HG02885 (cell line): ENCODE measurements around the gene IKZF1.

Experiments used
- ATAC-seq: cut with Tn5 transposase; IDR thresholded peaks from one replicate; pipeline ENCODE4 v1.9.1; 2021; ENCODE audit warnings: mild to moderate bottlenecking; ENCODE audit not compliant: unreplicated experiment, poor library complexity

The IKZF1 gene

DNA sequence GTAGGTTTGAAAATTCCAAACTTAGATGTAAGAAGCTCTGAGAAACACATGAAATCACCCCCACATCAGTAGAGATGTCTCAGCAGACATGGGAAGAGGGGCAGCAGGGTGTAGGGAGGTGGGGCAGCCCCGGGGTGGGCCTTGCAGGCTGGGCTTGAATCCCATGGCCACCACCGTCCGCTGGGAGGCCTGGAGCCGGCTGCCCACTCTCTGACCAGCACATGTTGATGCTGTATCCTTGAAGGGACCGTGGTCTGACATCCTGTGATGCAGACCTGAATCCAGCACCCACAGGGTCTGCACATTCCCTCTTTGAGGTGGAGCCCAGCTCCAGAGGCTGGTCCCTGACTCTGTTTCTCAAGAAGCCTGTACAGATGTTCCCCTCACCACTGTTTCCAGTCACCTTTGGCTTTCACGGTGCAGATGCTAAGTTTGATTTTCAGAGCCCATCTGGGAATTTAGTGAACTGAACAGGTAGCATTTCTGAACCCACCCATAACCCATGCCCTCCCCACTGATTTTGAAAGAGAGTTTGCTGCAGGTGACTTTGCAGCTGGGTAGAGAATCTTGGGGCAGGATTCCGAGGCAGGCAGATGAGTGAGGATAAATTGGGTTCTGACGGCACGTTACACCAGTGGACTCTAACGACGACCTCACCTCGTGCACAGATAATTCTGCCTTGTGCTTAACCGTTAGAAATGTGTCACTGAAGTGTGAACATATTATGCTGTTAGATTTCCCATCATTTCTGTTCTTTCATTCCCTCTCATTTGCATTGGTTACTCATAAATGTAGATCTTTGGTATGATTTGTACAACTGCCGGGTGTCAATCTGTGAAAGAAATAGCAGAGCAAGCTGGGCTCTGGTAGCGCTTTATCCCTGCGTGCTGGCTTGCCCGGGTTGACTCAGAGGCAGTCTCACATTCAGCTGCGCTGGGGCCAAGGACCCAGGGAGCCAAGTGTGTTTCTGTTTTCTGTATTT lies 45.7 kb downstream of the IKZF1 start:
- peak; percentile 84 for ATAC-seq

DNA sequence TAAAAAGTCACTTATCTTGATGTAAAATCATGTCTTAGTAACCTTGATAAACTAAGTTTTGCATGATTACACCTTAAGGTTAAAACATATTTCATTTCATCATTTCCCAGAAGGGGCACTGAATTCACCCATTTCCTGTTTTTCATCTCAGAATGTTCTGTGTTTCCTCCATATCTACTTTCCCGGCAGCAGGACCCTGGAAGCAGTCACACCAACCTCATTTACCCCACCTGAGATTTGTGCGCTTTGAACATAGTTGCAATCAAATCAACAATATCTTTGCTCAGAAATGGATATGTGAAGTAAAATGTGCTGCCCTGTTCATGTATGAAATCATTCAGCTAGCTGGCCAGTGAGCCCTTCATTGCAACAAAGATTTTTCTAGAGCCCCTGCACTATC lies 46.8 kb downstream of the IKZF1 start:
- no peak for ATAC-seq

DNA sequence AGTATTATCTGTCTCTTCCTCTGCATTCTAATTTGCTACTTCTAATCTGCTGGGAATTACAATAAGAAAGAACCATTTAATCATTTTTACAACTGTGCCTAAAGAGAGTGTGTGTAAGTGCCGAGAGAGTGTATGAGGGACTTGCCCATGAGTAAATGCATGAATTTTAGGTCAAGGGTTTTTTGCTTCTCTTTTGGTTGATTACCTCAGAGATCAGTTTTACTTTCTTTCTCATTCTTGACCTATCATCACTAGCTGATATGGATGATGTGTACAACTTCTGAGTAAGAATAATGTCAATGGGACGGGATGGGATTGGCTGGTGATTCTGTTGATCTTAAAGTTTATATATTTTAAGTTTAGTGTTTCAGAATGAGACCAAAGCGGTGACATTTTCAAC lies 47.8 kb downstream of the IKZF1 start:
- ATAC-seq, result peak; percentile 81

DNA sequence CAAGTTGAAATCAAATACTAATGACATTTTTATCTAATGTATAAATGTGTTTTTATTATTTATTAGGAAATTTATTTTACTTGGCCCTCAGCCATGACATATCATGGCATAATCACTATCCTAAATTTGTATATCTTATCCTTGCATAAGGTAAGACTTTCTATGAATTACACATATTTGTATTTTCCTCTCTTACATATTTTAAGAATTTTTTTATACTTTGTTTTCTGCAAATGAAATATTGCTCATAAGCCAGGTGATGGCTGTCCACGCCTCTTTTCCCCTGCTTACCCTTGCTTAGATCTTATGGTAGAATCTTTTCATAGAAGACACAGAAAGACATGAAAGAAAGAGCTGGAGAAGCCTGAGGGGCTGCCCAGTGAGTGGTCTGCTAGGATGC lies 48.2 kb downstream of the IKZF1 start:
- ATAC-seq, result no peak

DNA sequence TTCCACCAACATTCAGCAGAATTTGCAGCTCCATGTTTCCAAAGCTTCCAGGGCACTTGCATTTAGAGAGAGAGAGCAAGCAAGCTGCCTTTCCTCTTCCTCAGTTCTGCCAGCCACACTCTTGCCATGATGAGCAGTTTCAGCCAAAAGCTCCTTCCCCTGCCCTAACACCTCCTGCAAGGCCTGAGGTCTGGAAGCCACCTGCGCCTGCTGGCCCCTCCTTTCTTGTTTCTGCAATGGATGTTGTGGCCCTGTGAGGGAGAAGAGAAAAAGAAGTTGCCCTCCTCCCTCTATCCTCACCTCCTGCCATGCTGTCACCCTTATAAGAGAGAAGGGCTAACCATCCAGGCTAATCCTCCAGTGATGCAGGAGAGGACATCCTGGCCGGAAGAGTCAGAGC lies 48.7 kb downstream of the IKZF1 start:
- no peak for ATAC-seq

DNA sequence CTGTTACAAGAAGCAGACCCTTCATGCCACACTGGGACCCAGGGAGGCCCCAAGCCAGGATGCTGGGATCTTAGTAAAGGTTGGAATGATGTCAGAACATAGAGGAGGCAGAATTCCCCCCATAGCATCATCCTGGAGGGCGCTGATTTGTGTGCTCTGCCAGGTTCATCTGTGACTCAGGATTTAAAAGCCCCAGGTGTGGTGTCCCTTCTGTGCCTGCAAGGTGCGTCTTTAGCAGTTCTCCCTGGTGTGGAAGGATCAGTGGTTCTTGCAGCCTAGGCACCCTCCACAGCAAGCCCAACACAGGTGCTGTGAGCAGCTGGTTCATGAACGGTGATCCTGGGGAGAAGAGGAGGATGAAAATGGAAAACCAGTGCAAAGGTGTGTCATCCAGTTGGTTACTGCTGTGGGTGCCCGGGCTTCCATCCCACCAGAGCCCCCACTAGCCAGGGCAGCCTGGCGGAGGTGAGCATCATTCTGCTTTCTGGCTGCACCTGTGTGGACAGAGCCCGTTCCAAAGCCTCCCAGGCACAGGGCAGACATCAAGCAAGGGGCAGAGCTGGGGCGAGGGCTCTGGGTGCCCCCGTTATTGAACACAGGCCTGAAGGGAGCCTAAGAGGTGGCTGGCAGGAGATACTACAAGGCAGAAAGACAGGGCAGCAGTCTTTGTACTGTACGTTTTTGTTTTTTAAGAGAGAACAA lies 49.5 kb downstream of the IKZF1 start:
- ATAC-seq, result no peak

DNA sequence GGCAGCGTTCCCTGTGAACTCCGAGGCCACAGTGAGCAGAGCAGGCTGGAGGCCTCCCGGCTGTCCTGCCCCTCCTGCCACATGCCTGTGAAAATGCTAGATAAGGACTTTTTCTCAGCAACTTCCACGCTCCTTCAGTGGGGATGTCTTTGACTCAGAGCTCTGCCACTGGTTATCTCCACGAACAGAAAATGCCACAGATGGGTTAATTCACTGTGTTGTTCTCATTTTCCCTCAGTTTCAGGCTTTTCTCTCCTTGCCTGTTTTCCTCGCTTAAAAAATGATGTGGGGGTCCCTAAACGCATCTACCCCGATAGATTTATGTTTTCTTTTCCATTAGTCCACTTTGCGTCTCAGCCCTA lies 51.3 kb downstream of the IKZF1 start:
- ATAC-seq, result no peak

DNA sequence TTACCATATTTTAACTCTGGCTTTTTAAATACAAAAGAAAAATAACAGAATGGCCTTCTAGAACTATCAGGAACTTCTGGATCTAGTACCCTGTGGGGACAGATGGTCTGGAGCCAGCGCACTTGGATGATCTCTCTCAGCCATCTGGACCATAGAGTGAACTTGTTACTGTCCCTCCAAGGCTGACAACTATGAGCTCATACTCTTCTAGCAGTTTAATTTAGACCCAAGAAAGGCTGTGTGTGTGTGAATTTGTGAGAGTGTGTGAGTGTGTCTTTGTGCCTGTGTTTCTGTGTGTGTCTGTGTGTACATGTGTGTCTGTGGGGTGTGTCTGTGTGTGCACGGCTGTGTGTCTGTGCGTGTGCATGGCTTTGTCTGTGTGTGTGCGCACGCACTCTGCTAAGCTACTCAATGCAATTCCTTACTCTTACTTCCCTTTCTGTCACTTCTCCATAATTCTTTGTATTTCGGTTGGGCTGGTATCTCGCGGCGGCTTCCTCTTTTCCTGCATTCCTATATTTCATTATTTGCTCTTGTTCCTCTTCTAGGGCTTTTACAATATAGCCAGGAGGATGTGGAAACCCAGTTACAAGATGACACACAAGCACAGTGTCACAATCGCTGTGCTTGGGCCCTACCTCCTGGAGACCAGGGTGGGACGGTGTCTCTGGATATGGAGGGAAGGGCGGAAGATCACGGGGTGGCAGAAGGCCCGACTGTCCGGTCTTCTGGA lies 51.9 kb downstream of the IKZF1 start:
- no peak for ATAC-seq

DNA sequence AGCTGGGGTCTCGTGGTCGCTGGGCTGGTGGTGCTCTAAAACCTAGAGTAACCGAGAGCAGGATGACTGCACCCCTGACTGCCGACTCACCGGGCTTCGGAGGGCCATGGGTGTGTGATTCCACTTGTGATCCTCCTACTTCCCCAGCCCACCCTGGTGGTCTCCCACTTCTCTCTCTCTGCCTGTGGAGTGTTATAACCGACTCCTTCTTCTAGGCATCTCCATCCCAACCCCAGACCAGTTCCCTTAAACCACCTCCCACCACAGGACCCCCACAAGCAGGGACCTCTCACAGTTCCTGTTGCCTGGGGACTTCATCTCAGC lies 52.4 kb downstream of the IKZF1 start:
- no peak for ATAC-seq

DNA sequence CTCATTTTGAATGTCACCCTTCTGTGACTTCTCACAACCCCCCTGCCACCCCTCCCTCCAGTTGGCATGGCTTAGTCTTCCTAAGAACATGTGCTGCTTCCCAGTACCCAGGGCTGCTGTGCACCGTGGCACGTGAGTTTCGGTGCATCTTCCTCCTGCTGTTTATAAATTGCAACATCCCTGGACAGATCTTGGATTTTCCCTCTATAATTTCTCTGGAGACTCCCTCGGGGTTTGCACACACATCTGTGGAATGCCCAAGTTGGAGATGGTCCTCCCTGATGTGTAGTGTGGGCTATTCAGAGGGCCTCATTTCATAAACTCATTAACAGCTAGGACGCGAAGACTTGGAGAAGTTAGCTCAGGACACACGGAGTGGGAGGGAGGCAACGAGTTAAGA lies 52.9 kb downstream of the IKZF1 start:
- ATAC-seq, result no peak

DNA sequence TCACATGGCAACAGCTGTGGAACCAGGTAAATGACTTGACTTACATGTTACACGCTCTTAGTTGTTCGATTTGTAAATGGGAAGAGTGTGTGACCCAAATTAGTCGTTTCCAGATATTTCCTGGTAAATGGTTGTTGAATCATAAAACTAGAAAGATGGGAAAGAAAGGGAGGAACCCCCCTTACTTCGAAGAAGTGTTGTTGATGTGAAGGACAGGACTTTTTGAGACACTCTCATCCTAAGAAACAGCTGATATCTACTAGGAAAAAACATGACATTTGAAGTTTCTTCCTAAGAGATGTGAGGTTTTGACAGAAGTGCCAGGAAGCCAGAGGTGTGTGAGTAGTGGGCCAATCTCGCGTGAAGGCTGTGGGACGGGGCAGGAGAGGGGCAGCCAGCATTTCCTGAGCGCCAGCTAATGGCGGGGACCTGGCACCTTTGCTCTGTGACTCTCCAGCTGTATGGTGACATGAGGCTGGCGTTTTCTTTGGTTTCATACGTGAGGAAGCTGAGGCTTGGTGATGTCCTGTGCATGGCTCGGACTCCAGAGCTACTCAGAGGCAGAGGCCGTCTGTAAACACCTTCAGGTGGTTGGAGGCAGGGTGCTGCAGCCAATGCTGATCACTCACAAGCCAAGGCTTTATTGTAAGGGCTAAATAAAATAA lies 53.7 kb downstream of the IKZF1 start:
- ATAC-seq, result no peak

DNA sequence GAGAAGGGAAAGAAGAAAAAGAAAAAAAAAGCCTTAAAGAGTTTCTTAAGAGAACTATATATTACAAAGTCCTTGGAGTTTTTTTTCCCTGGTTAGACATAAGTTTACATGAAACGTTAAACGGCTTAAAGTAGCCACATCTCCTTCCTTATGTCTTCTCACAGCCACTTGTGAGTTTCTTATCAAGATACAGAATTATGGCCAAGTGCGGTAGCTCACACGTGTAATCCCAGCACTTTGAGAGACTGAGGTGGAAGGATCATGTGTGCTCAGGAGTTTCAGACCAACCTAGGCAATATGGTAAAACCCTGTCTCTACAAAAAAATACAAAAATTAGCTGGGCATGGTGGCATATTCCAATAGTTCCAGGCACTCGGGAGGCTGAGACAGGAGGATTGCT lies 54.3 kb downstream of the IKZF1 start:
- no peak for ATAC-seq

DNA sequence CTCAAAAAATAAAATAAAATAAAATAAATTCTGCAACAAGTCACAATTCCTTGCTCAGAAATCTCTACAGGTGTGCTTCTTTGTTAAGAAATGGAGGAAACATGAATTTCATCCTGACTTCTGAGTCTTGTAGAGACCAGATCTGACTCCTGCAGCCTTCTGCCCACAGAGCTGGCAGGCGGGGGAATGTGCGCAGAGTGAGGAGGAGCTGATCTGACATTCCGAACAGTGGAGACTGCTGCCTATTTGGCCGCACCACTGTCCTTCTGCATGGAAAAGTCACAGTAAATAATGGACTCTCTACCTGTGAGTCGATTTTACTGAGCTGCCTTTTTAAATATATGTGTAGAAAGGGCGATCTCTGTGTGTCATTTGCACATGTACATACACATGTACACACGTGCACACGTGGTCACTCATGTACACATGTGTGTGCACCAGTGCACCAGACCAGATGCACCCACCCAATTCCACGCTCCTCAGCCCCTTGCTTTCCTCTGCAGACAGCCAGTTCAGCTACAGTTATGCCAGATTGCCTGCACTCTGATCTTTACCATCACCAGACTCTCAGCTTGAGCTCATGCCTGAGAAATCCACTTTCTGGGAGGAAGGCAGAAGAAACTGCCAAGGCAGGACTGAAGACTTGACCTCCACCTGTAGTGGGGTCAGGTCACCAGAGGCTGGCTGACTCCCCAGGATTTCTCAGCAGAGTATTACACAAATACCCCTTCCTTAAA lies 54.9 kb downstream of the IKZF1 start:
- no peak for ATAC-seq

DNA sequence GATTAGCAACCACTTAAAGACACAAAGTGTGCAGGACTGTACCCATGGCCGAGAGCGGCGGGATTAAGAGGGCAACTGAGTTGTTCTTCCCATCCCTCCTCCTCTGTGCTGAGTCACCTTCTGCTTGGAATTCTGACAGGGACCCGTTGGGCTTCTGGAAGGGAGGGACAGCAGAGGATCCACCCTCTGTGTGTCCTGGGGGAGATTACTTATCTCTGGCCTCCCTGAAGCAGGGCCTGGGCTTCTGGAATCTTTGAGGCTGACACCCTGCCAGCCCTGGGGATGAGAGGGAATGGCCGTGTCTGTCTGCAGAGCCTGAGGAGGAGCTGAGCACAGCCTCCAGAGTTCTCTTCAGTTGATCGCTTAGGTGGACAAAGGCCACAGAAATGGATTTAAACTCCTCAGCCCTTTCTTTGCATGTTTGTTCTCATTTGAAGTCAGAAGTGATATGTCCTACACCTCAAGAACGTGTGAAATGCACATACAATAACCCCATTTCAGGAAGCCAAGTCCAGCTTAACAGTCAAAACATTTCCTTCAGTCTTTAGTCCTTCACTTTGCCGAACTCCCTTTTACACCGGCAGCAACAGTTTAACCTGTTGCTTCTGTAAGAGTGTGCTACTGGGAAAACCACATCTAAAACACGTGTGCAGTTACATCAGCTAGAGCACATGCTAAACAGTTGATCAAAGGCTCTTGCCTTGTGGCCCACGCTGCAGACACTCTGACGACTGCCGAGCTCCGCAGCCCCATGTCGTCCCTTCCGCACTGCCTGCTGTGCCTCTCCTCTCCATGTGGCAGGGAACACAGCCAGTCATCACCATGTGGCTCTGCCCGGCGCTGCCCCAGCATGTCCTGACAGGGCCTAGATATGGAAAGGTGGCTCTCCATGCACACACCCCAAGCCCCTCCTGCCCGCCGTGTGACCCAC lies 55.7 kb downstream of the IKZF1 start:
- no peak for ATAC-seq

DNA sequence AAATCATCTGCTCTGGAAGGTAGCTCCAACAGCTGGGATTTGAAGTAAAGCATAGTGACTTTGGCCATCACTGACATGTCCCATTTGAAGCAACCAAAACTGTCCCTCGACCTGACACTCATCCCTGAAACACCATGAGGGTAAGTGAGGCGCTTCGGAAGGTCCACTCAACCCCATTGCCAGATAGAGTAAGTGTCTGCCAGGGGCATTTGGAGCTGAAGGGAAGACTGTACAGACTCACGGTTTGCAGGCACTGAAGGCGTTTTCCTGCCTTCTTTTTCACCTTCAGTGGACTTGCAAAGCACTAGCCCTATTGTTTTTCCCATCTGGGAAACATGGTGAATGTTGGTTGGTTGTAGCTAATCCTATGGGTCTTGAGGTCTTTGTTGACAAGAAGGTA lies 57.6 kb downstream of the IKZF1 start:
- ATAC-seq, result no peak

DNA sequence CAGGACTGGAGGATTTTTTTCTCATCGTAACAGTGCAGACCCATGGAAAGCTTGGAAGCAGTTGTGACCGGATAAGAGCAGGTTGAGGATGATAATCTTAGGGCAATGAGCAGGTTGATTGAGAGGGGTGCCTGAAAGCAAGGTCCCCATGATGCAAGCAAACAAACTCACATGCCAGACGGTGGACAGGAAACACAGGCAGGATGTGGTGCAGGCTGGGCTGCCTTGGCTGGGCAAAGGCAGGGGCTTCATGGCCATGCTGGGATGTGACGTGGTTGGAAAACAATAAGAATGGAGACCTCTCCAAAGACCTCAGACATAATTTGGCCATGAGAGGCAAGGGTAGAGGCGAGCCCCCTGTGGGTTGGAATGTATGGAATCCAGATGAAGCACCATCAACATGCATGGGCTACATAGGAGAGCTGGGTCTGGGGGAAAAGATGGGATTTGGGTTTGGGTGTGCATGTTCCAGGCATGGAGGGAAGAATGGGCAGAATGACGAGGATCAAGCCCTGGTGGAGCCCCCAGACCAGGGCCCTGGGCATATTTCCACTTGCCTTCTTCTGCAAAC lies 58.3 kb downstream of the IKZF1 start:
- no peak for ATAC-seq

DNA sequence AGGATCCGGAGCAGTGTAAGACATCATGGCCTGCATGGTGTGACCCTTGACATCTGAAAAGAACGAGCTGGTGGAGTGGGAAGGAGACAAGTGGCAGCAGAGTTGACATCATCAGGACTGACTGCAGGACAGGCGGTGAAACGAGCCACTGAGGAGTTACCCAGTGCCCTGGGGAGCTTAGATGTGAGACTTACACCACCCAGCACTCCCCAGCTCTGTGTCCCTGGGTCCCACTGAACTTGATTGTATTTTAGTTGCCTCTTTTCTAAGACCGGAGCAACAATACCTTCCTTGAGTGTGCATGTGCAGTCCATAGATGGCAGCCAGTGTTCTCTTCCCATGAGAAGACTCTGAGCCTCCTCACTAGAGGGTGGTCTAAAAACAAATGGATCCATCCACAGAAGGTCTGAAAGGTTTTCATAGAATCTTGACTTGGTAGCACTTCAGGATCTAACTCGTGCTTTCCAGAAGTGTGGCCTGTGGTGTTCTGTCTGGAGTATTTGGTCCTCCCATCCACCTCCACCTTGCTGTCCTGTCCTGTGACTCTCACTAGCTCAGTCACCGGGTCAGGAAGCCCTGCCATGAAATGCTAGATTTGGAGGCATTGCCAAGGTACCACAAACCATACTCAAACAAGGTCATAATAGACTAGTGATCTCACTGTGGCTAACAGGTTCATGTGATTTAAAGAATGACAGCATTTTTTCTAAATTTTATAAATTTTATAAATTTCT lies 59.0 kb downstream of the IKZF1 start:
- no peak for ATAC-seq

DNA sequence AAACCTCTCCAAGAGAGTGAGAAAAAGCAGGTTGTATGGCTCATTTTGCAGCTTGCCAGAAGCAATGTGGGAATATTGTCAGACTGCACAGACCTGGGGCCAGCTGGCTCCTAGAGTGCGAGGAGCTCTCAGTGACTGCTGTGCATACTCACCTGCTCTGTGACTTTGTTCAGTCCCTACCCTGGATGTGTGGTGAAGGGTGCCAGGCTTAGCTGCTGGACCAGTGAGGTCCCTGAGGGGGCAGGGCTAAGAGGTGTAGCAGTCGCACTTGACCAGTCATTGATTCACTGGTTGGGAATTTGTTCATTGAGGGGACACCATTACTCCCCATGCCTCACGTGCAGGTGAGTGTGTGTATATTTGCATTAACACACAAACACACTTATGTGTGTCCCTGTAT lies 60.1 kb downstream of the IKZF1 start:
- no peak for ATAC-seq
